ENCODE results near the gene SUB1.

SUB1 gene

DNA sequence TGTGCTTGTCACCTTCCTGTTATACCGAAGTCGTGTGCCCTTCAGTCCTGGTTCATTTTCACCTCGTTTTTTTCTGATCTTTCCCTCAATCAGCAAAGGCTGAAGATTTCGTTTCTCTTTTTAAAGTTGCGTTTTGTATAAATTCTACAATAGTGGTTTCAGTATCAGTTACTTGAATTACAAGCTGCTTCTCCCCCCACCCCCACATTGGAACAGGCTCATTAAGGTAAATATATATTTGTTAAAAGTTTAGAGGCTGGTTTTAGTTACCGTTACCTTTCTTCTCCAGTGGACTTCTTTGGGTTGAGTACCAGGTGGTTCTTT, 881 bp downstream of the SUB1 start:
- no peak for TF ChIP-seq TEAD4 (IDR thresholded peaks at IDR 0.05)
- no peak for TF ChIP-seq RAD21 (IDR thresholded peaks at IDR 0.05; ENCODE audit: low read depth)
- TF ChIP-seq, protein P1, sequence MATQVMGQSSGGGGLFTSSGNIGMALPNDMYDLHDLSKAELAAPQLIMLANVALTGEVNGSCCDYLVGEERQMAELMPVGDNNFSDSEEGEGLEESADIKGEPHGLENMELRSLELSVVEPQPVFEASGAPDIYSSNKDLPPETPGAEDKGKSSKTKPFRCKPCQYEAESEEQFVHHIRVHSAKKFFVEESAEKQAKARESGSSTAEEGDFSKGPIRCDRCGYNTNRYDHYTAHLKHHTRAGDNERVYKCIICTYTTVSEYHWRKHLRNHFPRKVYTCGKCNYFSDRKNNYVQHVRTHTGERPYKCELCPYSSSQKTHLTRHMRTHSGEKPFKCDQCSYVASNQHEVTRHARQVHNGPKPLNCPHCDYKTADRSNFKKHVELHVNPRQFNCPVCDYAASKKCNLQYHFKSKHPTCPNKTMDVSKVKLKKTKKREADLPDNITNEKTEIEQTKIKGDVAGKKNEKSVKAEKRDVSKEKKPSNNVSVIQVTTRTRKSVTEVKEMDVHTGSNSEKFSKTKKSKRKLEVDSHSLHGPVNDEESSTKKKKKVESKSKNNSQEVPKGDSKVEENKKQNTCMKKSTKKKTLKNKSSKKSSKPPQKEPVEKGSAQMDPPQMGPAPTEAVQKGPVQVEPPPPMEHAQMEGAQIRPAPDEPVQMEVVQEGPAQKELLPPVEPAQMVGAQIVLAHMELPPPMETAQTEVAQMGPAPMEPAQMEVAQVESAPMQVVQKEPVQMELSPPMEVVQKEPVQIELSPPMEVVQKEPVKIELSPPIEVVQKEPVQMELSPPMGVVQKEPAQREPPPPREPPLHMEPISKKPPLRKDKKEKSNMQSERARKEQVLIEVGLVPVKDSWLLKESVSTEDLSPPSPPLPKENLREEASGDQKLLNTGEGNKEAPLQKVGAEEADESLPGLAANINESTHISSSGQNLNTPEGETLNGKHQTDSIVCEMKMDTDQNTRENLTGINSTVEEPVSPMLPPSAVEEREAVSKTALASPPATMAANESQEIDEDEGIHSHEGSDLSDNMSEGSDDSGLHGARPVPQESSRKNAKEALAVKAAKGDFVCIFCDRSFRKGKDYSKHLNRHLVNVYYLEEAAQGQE (IDR thresholded peaks at IDR 0.05; ENCODE audit: low read depth), result no peak
- TF ChIP-seq TCF12 (IDR thresholded peaks at IDR 0.05; ENCODE audit: low read depth), result no peak
- TF ChIP-seq YY1 (IDR thresholded peaks at IDR 0.05; ENCODE audit: low read depth), result no peak
- TF ChIP-seq ZBTB7A (IDR thresholded peaks at IDR 0.05; ENCODE audit: low read depth), result no peak
- TF ChIP-seq FOXM1 (IDR thresholded peaks at IDR 0.05; ENCODE audit: borderline replicate concordance, low read depth), result no peak
- TF ChIP-seq NFIC (IDR thresholded peaks at IDR 0.05), result no peak

DNA sequence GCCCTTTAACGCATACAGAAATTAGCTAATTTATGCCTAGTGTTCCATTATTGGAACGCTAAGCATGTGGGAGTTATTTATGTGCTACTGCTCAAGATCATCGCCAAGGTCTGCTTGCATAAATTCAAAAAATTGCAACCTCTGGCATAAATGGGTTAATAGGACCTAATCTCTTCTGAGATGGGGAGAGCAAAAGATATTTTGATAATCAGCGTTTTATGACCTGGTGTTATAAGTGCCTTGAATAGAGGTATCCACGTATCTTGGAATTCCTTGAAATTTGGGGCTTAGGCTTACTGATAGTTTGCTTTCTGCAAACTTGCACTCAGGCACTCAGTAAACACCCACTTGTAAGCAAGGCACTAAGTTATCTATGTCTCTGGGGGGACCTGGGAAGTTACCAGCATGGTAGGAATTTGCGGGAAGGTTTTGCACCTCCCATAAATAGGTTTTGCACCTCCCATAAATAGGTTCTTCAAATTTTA, 1.8 kb downstream of the SUB1 start:
- no peak for TF ChIP-seq RAD21 (IDR thresholded peaks at IDR 0.05; ENCODE audit: low read depth)

DNA sequence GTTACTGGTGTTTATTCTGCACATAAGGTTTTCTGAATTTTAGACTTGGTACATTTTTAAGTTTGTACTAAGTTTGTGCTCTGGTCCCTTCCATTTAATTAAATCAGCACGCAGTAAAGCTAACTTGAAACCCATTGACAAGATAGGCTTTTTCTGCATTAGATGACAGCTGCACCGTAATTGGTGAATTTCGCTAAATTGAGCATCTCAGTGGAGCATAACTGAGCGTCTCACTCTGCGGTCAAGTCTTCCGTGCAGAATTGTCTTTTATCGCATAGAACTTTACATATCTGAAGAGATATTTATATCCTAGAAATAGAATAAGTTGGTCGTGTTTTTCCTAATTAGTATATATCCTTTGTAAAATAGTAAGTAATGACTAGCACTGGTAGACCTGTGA, 4.1 kb downstream of the SUB1 start:
- TF ChIP-seq, protein P1 (IDR thresholded peaks at IDR 0.05; ENCODE audit: low read depth), result no peak
- TF ChIP-seq YY1 (IDR thresholded peaks at IDR 0.05; ENCODE audit: low read depth), result no peak
- no peak for TF ChIP-seq FOXM1 (IDR thresholded peaks at IDR 0.05; ENCODE audit: borderline replicate concordance, low read depth)
- no peak for TF ChIP-seq NFIC (IDR thresholded peaks at IDR 0.05)
- TF ChIP-seq ZBTB7A (IDR thresholded peaks at IDR 0.05; ENCODE audit: low read depth), result no peak
- TF ChIP-seq CEBPB (IDR thresholded peaks at IDR 0.05), result no peak
- no peak for TF ChIP-seq TAF1 (IDR thresholded peaks at IDR 0.05; ENCODE audit: low read depth)
- no peak for TF ChIP-seq EP300 (IDR thresholded peaks at IDR 0.05; ENCODE audit: borderline replicate concordance)
- TF ChIP-seq CREB1 (IDR thresholded peaks at IDR 0.05; ENCODE audit: low read depth), result no peak
- no peak for TF ChIP-seq TEAD4 (IDR thresholded peaks at IDR 0.05)
- no peak for TF ChIP-seq TCF12 (IDR thresholded peaks at IDR 0.05; ENCODE audit: low read depth)
- TF ChIP-seq, protein P2, sequence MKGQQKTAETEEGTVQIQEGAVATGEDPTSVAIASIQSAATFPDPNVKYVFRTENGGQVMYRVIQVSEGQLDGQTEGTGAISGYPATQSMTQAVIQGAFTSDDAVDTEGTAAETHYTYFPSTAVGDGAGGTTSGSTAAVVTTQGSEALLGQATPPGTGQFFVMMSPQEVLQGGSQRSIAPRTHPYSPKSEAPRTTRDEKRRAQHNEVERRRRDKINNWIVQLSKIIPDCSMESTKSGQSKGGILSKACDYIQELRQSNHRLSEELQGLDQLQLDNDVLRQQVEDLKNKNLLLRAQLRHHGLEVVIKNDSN (IDR thresholded peaks at IDR 0.05), result no peak
- TF ChIP-seq RAD21 (IDR thresholded peaks at IDR 0.05; ENCODE audit: low read depth), result no peak
- TF ChIP-seq, protein P3, sequence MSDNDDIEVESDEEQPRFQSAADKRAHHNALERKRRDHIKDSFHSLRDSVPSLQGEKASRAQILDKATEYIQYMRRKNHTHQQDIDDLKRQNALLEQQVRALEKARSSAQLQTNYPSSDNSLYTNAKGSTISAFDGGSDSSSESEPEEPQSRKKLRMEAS (IDR thresholded peaks at IDR 0.05), result no peak
- TF ChIP-seq EGR1 (IDR thresholded peaks at IDR 0.05), result no peak

DNA sequence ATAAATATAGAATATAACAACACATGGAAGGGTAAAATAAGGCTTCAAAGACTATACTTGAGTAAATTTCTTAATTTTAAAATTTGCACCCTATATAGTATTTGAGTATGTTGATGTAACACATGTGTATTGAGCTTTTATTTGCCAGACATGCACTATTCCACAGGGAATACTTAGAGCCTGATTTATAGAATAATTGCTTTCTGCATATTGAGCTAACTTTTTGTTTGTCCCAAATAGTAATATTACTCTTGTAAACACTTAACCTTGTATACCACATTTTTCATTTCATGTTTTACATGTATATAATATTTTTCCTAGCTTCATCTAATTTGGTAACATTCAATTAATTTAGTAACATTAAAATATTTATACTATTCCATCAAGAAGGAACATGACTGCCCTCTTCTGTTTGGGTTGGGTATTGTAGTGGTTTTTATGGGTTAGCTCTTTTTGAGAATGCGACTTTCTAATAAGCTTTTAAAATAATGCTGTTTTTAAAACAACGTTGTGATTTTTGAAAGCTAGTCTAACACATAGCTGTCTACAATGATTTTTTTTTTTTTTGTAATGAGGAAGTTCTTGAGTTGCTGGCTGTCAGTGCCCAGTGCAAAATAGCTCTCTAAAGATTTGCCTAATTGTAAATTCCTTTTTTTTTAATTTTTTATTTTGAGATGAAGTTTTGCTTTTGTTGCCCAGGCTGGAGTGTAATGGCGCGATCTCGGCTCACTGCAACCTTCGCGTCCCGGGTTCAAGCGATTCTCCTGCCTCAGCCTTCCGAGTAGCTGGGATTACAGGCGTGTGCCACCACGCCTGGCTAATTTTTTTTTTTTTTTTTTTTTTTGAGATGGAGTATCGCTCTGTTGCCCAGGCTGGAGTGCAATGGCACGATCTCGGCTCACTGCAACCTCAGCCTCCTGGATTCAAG, 4.8 kb downstream of the SUB1 start:
- peak; percentile 55 for TF ChIP-seq RAD21 (IDR thresholded peaks at IDR 0.05; ENCODE audit: low read depth)
- TF ChIP-seq CEBPB (IDR thresholded peaks at IDR 0.05), result no peak

DNA sequence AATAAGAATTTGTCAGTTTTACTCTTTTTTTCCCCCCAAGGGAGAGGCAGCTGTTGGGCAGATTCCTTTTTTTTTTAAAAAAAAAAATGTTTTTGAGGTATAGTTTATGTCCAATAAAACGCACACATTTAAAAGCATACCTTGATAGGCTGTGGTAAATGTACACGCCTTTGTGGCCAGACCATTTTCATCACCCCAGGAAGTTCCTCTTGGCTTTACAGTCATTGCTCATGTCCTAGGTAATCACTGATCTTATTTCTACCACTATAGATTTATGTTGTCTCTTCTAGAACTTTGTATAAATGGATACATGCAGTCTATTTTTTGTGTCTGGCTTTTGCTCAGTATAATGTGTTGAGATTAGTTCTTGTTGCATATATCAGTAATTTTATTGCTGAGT, 9.8 kb downstream of the SUB1 start:
- TF ChIP-seq TCF12 (IDR thresholded peaks at IDR 0.05; ENCODE audit: low read depth) (no peak), TAF1 (IDR thresholded peaks at IDR 0.05; ENCODE audit: low read depth) (no peak), YY1 (IDR thresholded peaks at IDR 0.05; ENCODE audit: low read depth) (no peak), EP300 (IDR thresholded peaks at IDR 0.05; ENCODE audit: borderline replicate concordance) (no peak), CEBPB (IDR thresholded peaks at IDR 0.05) (no peak), NFIC (IDR thresholded peaks at IDR 0.05) (no peak)
- TF ChIP-seq, protein P2 (IDR thresholded peaks at IDR 0.05), result no peak

DNA sequence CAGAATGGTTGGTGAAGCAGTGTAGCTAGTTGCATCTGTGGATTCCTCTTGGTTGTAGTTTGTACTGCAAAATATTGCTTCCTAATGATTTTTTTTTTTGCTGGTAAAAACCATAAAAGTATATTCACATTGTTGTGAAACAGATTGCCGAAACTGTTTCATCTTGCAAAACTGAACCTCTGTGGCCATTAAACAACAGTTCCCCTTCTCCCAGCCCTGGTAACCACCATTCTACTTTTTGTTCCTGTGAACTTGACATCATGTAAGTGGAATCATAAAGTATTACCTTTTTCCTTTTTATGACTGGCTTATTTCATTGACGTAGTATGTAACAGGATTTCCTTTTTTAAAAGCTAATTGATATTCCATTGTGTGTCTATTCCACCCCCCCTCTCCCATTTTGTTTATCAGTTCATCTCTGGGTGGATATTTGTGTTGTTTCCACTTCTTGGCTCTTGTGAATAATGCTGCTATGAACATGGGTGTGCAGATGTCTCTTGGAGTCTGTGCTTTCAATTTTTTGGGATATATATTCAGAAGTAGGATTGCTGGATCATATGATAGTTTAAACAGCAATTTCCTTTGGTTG, 11.8 kb downstream of the SUB1 start:
- TF ChIP-seq EP300 (IDR thresholded peaks at IDR 0.05; ENCODE audit: borderline replicate concordance) (no peak), CEBPB (IDR thresholded peaks at IDR 0.05) (no peak), NFIC (IDR thresholded peaks at IDR 0.05) (no peak), ZBTB7A (IDR thresholded peaks at IDR 0.05; ENCODE audit: low read depth) (no peak), EGR1 (IDR thresholded peaks at IDR 0.05) (no peak), TCF12 (IDR thresholded peaks at IDR 0.05; ENCODE audit: low read depth) (no peak)
- TF ChIP-seq, protein P3 (IDR thresholded peaks at IDR 0.05), result no peak
- TF ChIP-seq, protein P2 (IDR thresholded peaks at IDR 0.05), result no peak
